ENCODE data around the gene PWWP2B. TPM values are rescaled to one million over a fixed set of nuclear protein-coding genes. Genes with fewer than 3 reads are reported as not detected.

PWWP2B gene
- total and polyA plus RNA-seq, 9 of the 15 experiments (the other 6 are each of a cell fraction or from before 2014, with no cell fraction given), result 0.07 to 9.2 (median 1.6) TPM; not detected in 1

DNA sequence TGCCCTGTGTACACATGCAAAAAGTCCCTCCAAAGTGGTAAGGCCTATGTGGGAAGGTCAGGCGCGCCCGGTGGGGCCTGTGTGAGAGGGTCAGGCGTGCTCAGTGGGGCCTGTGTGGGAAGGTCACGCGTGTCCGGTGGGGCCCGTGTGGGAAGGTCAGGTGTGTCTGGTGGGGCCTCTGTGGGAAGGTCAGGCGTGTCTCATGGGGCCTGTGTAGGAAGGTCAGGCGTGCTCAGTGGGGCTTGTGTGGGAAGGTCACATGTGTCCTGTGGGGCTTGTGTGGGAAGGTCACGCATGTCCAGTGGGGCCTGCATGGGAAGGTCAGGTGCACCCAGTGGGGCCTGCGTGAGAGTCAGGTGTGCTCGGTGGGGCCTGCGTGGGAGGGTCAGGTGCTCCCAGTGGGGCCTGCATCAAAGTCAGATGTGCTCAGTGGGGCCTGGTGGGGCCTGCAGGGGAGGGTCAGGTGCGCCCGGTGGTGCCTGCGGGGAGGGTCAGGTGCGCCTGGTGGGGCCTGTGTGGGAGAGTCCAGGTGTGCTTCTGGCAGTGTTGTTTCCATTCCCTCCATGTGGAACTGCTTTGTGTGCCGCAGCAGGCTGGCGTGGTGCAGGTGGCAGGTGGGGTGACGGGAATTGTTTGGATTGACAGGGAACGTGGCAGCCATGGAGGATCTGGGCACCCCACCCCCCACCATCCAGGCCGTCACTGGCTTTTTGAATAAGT lies 49.6 kb upstream of the PWWP2B start (continued):
- no peak for TF ChIP-seq MEIS2 (IDR thresholded peaks at IDR 0.05; ENCODE audit: partially characterized antibody)
- TF ChIP-seq ZNF668 (CRISPR knock-in tag; IDR thresholded peaks at IDR 0.05), result no peak
- TF ChIP-seq CBX1 (IDR thresholded peaks at IDR 0.05; ENCODE audit: low read depth), result no peak
- TF ChIP-seq, protein P1, sequence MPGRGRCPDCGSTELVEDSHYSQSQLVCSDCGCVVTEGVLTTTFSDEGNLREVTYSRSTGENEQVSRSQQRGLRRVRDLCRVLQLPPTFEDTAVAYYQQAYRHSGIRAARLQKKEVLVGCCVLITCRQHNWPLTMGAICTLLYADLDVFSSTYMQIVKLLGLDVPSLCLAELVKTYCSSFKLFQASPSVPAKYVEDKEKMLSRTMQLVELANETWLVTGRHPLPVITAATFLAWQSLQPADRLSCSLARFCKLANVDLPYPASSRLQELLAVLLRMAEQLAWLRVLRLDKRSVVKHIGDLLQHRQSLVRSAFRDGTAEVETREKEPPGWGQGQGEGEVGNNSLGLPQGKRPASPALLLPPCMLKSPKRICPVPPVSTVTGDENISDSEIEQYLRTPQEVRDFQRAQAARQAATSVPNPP (IDR thresholded peaks at IDR 0.05; ENCODE audit: borderline replicate concordance, insufficient read depth, insufficient read length), result no peak
- TF ChIP-seq, protein P2, sequence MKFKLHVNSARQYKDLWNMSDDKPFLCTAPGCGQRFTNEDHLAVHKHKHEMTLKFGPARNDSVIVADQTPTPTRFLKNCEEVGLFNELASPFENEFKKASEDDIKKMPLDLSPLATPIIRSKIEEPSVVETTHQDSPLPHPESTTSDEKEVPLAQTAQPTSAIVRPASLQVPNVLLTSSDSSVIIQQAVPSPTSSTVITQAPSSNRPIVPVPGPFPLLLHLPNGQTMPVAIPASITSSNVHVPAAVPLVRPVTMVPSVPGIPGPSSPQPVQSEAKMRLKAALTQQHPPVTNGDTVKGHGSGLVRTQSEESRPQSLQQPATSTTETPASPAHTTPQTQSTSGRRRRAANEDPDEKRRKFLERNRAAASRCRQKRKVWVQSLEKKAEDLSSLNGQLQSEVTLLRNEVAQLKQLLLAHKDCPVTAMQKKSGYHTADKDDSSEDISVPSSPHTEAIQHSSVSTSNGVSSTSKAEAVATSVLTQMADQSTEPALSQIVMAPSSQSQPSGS (CRISPR knock-in tag; IDR thresholded peaks at IDR 0.05), result no peak
- TF ChIP-seq DIDO1 (tag; IDR thresholded peaks at IDR 0.05; ENCODE audit: low read depth), result no peak
- no peak for TF ChIP-seq CBX3 (IDR thresholded peaks at IDR 0.05; ENCODE audit: borderline replicate concordance in 1 of 2, low read length in 2 of 2)
- TF ChIP-seq ILF3 (IDR thresholded peaks at IDR 0.05; ENCODE audit: borderline replicate concordance), result no peak
- TF ChIP-seq KLF13 (tag; IDR thresholded peaks at IDR 0.05; ENCODE audit: borderline replicate concordance, low read depth), result no peak
- no peak for TF ChIP-seq KDM4B (IDR thresholded peaks at IDR 0.05; ENCODE audit: borderline replicate concordance in 2 of 2, low read depth in 1 of 2)

All from K562 (cell line).